BLaER1 treated with 17β-estradiol and CSF1 and Interleukin-3, amounts not matched to agents 10 nM and 100 nM (cell line): ENCODE measurements around the gene CASS4.

Source experiments
- H3K27ac ChIP-seq, 11 experiments: shearing (Covaris generic); formaldehyde crosslinking; 2 replicates each; pipeline ENCODE4 v1.8.1; 2022
- H3K27me3 ChIP-seq, 11 experiments: shearing (Covaris generic); formaldehyde crosslinking; 2 replicates each; pipeline ENCODE4 v1.8.1; 2022
- H3K36me3 ChIP-seq, 11 experiments: shearing (Covaris generic); formaldehyde crosslinking; 2 replicates each; pipeline ENCODE4 v1.8.1; 2022
- H3K4me1 ChIP-seq, 10 experiments: shearing (Covaris generic); formaldehyde crosslinking; 2 replicates each; pipeline ENCODE4 v1.8.1; 2022
- H3K4me2 ChIP-seq, 11 experiments: shearing (Covaris generic); formaldehyde crosslinking; 2 replicates each; pipeline ENCODE4 v1.8.1; 2022
- H3K4me3 ChIP-seq, 10 experiments: shearing (Covaris generic); formaldehyde crosslinking; 2 replicates each; pipeline ENCODE4 v1.8.1; 2022
- H3K9ac ChIP-seq, 11 experiments: shearing (Covaris generic); formaldehyde crosslinking; 2 replicates each; pipeline ENCODE4 v1.8.1; 2022
- H3K9me3 ChIP-seq, 11 experiments: shearing (Covaris generic); formaldehyde crosslinking; replicated peaks in 1 of 11; 2 replicates each; pipeline ENCODE4 v1.8.1; 2022
- H4K20me1 ChIP-seq, 11 experiments: shearing (Covaris generic); formaldehyde crosslinking; 2 replicates each; pipeline ENCODE4 v1.8.1; 2022
- Cebpa-rat ChIP-seq, 11 experiments: shearing (Covaris generic); IDR thresholded peaks; 2 replicates each; pipeline ENCODE4 v1.8.1; 2022

CASS4 gene

GRCh38 chr20:56437196-56437960, 25.3 kb downstream of the CASS4 start:
- no peak overlapping the region for H3K4me3 ChIP-seq
- peaks cover 0 to 8% (median 0%) of the 10 kb centered on the region in 11 experiments; a peak in 1 of 22 replicates for H3K36me3 ChIP-seq
- no peak overlapping the region for H3K27ac ChIP-seq
- no peak overlapping the region for H3K4me2 ChIP-seq
- H4K20me1 ChIP-seq: no peaks in the 10 kb centered on the region
- TF ChIP-seq Cebpa-rat (IDR thresholded peaks at IDR 0.05): no peak
- H3K4me1 ChIP-seq: peaks cover 25 to 42% (median 30%) of the 10 kb centered on the region in 10 experiments
- peaks cover 0 to 30% (median 0%) of the 10 kb centered on the region in 11 experiments; a peak in 5 of 22 replicates for H3K27me3 ChIP-seq
- H3K9ac ChIP-seq: no peak overlapping the region
- no peaks in the 10 kb centered on the region for H3K9me3 ChIP-seq

- H3K4me3 ChIP-seq: no peak overlapping the region
- no peak overlapping the region for H3K27ac ChIP-seq
- no peak for TF ChIP-seq Cebpa-rat (IDR thresholded peaks at IDR 0.05)
- H4K20me1 ChIP-seq: no peaks in the 10 kb centered on the region
- H3K4me1 ChIP-seq: peaks cover 30 to 48% (median 37%) of the 10 kb centered on the region in 10 experiments
- no peak overlapping the region for H3K9ac ChIP-seq
- peaks cover 0 to 8% (median 0%) of the 10 kb centered on the region in 11 experiments; a peak in 1 of 22 replicates for H3K36me3 ChIP-seq
- no peak overlapping the region for H3K4me2 ChIP-seq
- H3K27me3 ChIP-seq: peaks cover 0 to 21% (median 0%) of the 10 kb centered on the region in 11 experiments; a peak in 5 of 22 replicates
- H3K9me3 ChIP-seq: no peaks in the 10 kb centered on the region
Measured at GRCh38 chr20:56438284-56438683, 26.2 kb downstream of the CASS4 start.

GRCh38 chr20:56439771-56440291, 27.8 kb downstream of the CASS4 start:
- no peaks in the 10 kb centered on the region for H4K20me1 ChIP-seq
- no peak overlapping the region for H3K4me3 ChIP-seq
- peaks cover 30 to 47% (median 37%) of the 10 kb centered on the region in 10 experiments for H3K4me1 ChIP-seq
- peaks cover 0 to 17% (median 0%) of the 10 kb centered on the region in 11 experiments; a peak in 4 of 22 replicates for H3K27me3 ChIP-seq
- peaks cover 0 to 8% (median 0%) of the 10 kb centered on the region in 11 experiments; a peak in 1 of 22 replicates for H3K36me3 ChIP-seq
- H3K9me3 ChIP-seq: no peaks in the 10 kb centered on the region
- TF ChIP-seq Cebpa-rat (IDR thresholded peaks at IDR 0.05): no peak
- no peak overlapping the region for H3K27ac ChIP-seq
- peak overlapping the region; percentile 32 to 76 (median 53); a peak in 21 of 22 replicates for H3K4me2 ChIP-seq
- no peak overlapping the region for H3K9ac ChIP-seq

DNA sequence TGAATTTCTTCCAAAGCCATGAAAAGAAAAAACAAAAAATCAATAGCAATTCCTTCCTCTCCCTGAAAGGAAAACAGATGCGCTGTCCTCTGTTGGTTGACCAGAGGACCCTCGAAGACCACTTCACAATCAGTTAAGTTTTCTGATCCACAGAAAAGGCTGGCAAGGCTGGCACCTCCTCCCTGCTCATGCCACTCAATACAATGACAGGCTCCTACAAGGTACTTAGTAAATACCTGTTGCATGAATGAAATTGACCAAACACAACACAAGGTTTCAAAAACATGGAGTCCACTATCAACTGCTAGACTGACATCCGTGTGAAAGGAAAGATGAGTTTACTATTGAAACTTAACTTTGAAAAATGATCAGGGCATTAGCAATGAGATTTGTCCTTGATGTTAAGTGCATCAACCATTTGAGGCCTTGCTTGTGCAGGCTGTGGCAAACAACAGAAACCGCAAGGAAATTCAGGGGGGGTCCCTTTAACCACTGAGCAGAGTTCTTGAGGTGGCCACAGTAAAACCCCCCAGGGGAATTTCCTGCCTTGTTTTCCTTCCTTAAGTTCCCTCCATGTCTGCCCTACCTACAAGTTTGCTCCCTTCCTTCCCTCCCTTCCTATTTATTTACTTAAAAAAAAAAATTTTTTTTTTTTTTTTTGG, 28.4 kb downstream of the CASS4 start:
- peak overlapping the region; percentile 32 to 76 (median 53); a peak in 20 of 22 replicates for H3K4me2 ChIP-seq
- no peak for TF ChIP-seq Cebpa-rat (IDR thresholded peaks at IDR 0.05)
- H3K27ac ChIP-seq: no peak overlapping the region
- H3K36me3 ChIP-seq: peaks cover 0 to 8% (median 0%) of the 10 kb centered on the region in 11 experiments; a peak in 1 of 22 replicates
- H3K27me3 ChIP-seq: peaks cover 0 to 17% (median 0%) of the 10 kb centered on the region in 11 experiments; a peak in 4 of 22 replicates
- no peak overlapping the region for H3K4me3 ChIP-seq
- no peak overlapping the region for H3K9ac ChIP-seq
- peaks cover 30 to 45% (median 37%) of the 10 kb centered on the region in 10 experiments for H3K4me1 ChIP-seq
- no peaks in the 10 kb centered on the region for H3K9me3 ChIP-seq
- H4K20me1 ChIP-seq: no peaks in the 10 kb centered on the region

DNA sequence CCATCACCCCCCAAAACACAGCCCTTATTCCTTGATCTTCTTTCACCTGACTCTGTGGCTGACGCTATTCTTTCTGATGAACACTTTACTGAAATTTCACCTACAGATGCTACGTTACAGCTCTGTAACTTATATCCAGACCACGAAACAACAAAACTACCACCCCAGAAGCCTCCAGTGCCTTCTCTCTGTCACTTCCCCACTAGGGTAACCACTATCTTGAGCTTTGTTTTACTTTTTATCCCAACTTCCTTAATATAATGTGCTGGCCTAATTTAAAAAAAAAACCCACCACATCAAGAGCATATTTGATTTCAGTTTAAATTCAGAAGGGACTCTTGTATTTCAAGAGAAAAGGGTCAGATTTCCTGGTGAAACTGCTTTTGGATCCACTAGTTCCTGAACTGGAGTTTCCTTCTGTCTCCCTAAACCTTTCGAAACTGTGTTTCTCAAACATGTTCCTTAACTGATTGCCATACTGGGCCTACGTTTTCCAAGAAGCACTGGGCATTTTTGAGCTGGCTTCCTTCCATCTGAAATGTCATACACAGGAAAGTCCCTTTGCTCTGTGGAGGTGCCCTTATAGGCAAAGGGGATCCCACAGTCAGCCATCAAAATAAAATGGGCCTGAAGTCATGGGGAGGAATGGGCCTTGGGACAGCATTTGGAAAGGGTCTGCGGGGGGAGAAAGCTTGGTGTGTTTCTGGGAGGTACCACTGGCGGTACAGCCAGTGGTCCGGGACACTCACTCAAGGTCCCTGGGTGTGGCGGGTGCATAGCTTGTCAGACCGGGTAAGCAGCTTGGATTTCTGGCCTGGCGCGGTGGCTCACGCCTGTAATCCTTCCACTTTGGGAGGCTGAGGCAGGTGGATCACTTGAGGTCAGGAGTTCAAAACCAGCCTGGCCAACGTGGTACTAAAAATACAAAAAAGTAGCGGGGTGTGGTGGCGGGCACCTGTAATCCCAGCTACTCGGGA, 30.6 kb downstream of the CASS4 start:
- Histone ChIP-seq H3K4me1 (peaks cover 30 to 43% (median 36%) of the 10 kb centered on the region in 10 experiments), H3K9ac (peak overlapping the region in 3 of 11 experiments; percentile 10 to 34 (median 29); a peak in 3 of 22 replicates), H3K27me3 (peaks cover 0 to 15% (median 0%) of the 10 kb centered on the region in 11 experiments; a peak in 4 of 22 replicates), H3K36me3 (peaks cover 0 to 3% (median 0%) of the 10 kb centered on the region in 11 experiments; a peak in 1 of 22 replicates), H3K4me2 (peak overlapping the region; percentile 11 to 73 (median 49)), H3K27ac (peak overlapping the region in 6 of 11 experiments; percentile 0 to 66 (median 36); a peak in 8 of 22 replicates), H4K20me1 (no peaks in the 10 kb centered on the region), H3K4me3 (no peak overlapping the region), H3K9me3 (no peaks in the 10 kb centered on the region)
- TF ChIP-seq Cebpa-rat (IDR thresholded peaks at IDR 0.05): no peak

GRCh38 chr20:56443654-56444540, 31.8 kb downstream of the CASS4 start:
- Histone ChIP-seq H4K20me1 (no peaks in the 10 kb centered on the region), H3K4me1 (peaks cover 35 to 43% (median 38%) of the 10 kb centered on the region in 10 experiments), H3K27me3 (peaks cover 0 to 10% (median 0%) of the 10 kb centered on the region in 11 experiments; a peak in 3 of 22 replicates), H3K4me2 (peak overlapping the region in 1 of 11 experiments; percentile 60; a peak in 1 of 22 replicates), H3K4me3 (no peak overlapping the region), H3K9ac (no peak overlapping the region), H3K27ac (no peak overlapping the region), H3K9me3 (no peaks in the 10 kb centered on the region), H3K36me3 (no peaks in the 10 kb centered on the region)
- no peak for TF ChIP-seq Cebpa-rat (IDR thresholded peaks at IDR 0.05)

DNA sequence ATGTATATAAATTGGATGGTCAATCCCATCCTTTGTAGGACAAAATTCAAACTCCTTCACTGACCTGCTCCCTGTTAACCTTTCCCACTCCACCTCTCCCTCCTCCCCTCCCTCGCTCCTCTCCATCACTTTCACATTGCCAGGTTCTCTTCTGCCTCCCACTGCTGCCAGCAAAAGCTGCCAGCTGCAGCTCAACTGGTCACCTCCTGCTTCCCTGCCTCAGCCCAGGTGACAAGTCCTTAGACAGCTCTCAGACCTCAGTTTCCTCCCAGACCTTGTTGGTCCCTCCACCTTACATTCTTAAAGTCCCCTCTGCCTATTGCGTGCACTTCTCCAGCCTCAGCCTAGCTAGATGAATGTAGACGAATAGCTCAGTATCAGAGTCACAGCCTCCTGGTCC, 33.1 kb downstream of the CASS4 start:
- Histone ChIP-seq H3K4me3 (no peak overlapping the region), H3K9me3 (no peaks in the 10 kb centered on the region), H3K4me2 (no peak overlapping the region), H3K9ac (no peak overlapping the region), H3K36me3 (no peaks in the 10 kb centered on the region), H3K27ac (no peak overlapping the region), H4K20me1 (no peaks in the 10 kb centered on the region), H3K4me1 (peaks cover 24 to 32% (median 28%) of the 10 kb centered on the region in 10 experiments), H3K27me3 (peaks cover 0 to 1% (median 0%) of the 10 kb centered on the region in 11 experiments; a peak in 2 of 22 replicates)
- TF ChIP-seq Cebpa-rat (IDR thresholded peaks at IDR 0.05): no peak
